ENCODE results near the gene RABGAP1L. TPM values are rescaled to one million over a fixed set of nuclear protein-coding genes. Genes with fewer than 3 reads are reported as not detected.

The RABGAP1L gene
- total and polyA plus RNA-seq, 4 donors: 4.8 to 53.5 (median 18.8) TPM

- no peak for TF ChIP-seq HNF4A (conservative IDR thresholded peaks at IDR 0.05)
Observed at GRCh38 chr1:174448974-174449373, 289.7 kb downstream of the RABGAP1L start (continued).

DNA sequence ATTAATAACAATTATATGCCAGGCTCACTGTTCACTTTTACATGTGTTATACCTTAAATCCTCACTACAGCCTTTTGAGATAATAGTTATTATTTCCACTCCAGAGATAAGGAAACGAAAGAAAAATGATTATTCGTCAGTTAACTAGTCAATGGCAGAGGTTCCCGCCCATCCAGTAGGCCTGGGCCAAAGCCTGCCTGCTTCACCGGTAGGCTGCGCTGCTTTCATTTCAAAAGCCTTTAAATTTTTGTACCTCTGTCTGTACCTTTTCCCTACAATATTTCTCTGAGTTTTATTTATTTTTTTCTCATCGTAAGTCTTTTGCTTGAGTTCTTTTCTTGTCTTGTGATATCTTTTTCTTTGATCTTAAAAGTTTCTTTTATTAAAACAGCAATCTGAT, 292.1 kb downstream of the RABGAP1L start:
- Histone ChIP-seq H3K36me3 (ENCODE audit: control insufficient read depth in 4 of 4, insufficient read depth in 3 of 4, low read depth in 1 of 4, low read length in 3 of 4) (no peaks in the 10 kb centered on the region), H3K4me3 (ENCODE audit: low read depth in 1 of 3, low read length in 3 of 3) (no peak overlapping the region), H3K27ac (ENCODE audit: low read depth in 1 of 2, low read length in 2 of 2) (no peak overlapping the region), H3K9me3 (ENCODE audit: control insufficient read depth in 4 of 4, low read length in 3 of 4) (no peaks in the 10 kb centered on the region), H3K9ac (ENCODE audit: low read depth in 1 of 2, low read length in 2 of 2) (no peak overlapping the region), H3K27me3 (ENCODE audit: control insufficient read depth in 4 of 4, insufficient read depth in 4 of 4, low read length in 3 of 4) (no peaks in the 10 kb centered on the region), H3K4me1 (ENCODE audit: control insufficient read depth in 4 of 4, insufficient read depth in 4 of 4, low read length in 3 of 4) (peaks cover 0 to 2% (median 0%) of the 10 kb centered on the region in 4 donors)
- TF ChIP-seq RXRA (IDR thresholded peaks at IDR 0.05) (no peak), CTCF (IDR thresholded peaks at IDR 0.05; ENCODE audit: low read depth, low read length, missing input control) (no peak), YY1 (IDR thresholded peaks at IDR 0.05) (no peak), ATF3 (IDR thresholded peaks at IDR 0.05) (no peak), NR2F2 (IDR thresholded peaks at IDR 0.05) (no peak)
- TF ChIP-seq, protein P1, sequence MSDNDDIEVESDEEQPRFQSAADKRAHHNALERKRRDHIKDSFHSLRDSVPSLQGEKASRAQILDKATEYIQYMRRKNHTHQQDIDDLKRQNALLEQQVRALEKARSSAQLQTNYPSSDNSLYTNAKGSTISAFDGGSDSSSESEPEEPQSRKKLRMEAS (IDR thresholded peaks at IDR 0.05): no peak
- 93% methylated on average over 6 of the region's 6 CpGs for WGBS
- DNase-seq (ENCODE audit: low spot score): no peak

DNA sequence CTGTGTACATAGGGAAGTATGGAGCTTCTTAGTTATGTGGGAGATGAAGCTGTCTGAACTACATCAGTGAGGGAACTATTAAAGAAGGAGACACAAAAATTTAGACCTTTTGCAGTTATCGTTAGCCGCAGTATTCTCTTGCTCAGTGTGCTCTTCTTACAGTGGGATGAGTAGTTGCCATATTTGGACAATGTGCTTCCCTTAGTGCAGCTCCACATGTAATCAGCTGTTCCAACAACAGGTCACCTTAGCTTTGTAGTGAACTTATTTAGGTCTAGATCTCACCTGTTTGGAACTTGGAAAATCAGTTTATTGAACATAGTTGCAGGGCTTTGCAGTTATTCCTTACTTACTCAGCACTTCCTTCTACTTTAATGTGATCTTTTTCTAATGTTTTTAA, 306.5 kb downstream of the RABGAP1L start:
- Histone ChIP-seq H3K4me3 (ENCODE audit: low read depth in 1 of 3, low read length in 3 of 3) (no peak overlapping the region), H3K4me1 (ENCODE audit: control insufficient read depth in 4 of 4, insufficient read depth in 4 of 4, low read length in 3 of 4) (no peaks in the 10 kb centered on the region), H3K36me3 (ENCODE audit: control insufficient read depth in 4 of 4, insufficient read depth in 3 of 4, low read depth in 1 of 4, low read length in 3 of 4) (no peaks in the 10 kb centered on the region), H3K27ac (ENCODE audit: low read depth in 1 of 2, low read length in 2 of 2) (no peak overlapping the region), H3K27me3 (ENCODE audit: control insufficient read depth in 4 of 4, insufficient read depth in 4 of 4, low read length in 3 of 4) (no peaks in the 10 kb centered on the region), H3K9ac (ENCODE audit: low read depth in 1 of 2, low read length in 2 of 2) (no peak overlapping the region), H3K9me3 (ENCODE audit: control insufficient read depth in 4 of 4, low read length in 3 of 4) (no peaks in the 10 kb centered on the region)
- no peak for DNase-seq (ENCODE audit: low spot score)
- TF ChIP-seq FOXA2 (IDR thresholded peaks at IDR 0.05) (no peak), EGR1 (IDR thresholded peaks at IDR 0.05; ENCODE audit: low read depth in 2 of 2) (no peak)
- WGBS: over 99% methylated on average over 2 of the region's 2 CpGs

DNA sequence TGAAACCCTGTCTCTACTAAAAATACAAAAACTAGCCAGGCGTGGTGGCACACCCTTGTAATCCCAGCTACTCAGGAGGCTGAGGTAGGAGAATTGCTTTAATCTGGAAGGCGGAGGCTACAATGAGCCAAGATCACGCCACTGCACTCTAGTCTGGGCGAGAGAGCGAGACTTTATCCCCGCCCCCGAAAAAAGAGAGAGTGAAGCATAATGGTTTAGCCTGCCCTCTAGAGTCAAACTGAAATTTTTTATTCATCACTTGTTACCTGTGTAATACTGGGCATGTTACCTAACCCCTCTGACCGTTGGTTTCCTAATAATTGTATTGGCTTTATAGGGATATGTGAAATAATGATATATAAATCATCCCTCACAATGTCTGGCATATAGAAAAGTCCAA, 307.3 kb downstream of the RABGAP1L start:
- 97% methylated on average over 8 of the region's 8 CpGs for WGBS
- no peak overlapping the region for H3K27ac ChIP-seq (ENCODE audit: low read depth in 1 of 2, low read length in 2 of 2)
- DNase-seq (ENCODE audit: low spot score): no peak
- H3K27me3 ChIP-seq (ENCODE audit: control insufficient read depth in 4 of 4, insufficient read depth in 4 of 4, low read length in 3 of 4): no peaks in the 10 kb centered on the region
- H3K36me3 ChIP-seq (ENCODE audit: control insufficient read depth in 4 of 4, insufficient read depth in 3 of 4, low read depth in 1 of 4, low read length in 3 of 4): no peaks in the 10 kb centered on the region
- H3K9ac ChIP-seq (ENCODE audit: low read depth in 1 of 2, low read length in 2 of 2): no peak overlapping the region
- no peaks in the 10 kb centered on the region for H3K4me1 ChIP-seq (ENCODE audit: control insufficient read depth in 4 of 4, insufficient read depth in 4 of 4, low read length in 3 of 4)
- TF ChIP-seq HNF4G (IDR thresholded peaks at IDR 0.05) (no peak), YY1 (IDR thresholded peaks at IDR 0.05) (no peak), HNF4A (conservative IDR thresholded peaks at IDR 0.05) (no peak), ATF3 (IDR thresholded peaks at IDR 0.05) (no peak)
- no peak overlapping the region for H3K4me3 ChIP-seq (ENCODE audit: low read depth in 1 of 3, low read length in 3 of 3)
- no peaks in the 10 kb centered on the region for H3K9me3 ChIP-seq (ENCODE audit: control insufficient read depth in 4 of 4, low read length in 3 of 4)

Measured in liver (tissue), 9 donors.